SK-N-MC (cell line): ENCODE data around the gene CEACAM4.

ENCODE experiments used
- EZH2 ChIP-seq: fragments of 200-600 bp; sonication (generic); IDR thresholded peaks from one replicate; pipeline ENCODE4 v1.6.1; 2017; ENCODE audit warnings: antibody characterized with exemption
- FOXP2 ChIP-seq: optimal IDR thresholded peaks from 2 replicates; pipeline ENCODE3; 2011; ENCODE audit warnings: mild to moderate bottlenecking, moderate library complexity; ENCODE audit not compliant: insufficient read depth; ENCODE audit errors: extremely low read length, control extremely low read depth

DNA sequence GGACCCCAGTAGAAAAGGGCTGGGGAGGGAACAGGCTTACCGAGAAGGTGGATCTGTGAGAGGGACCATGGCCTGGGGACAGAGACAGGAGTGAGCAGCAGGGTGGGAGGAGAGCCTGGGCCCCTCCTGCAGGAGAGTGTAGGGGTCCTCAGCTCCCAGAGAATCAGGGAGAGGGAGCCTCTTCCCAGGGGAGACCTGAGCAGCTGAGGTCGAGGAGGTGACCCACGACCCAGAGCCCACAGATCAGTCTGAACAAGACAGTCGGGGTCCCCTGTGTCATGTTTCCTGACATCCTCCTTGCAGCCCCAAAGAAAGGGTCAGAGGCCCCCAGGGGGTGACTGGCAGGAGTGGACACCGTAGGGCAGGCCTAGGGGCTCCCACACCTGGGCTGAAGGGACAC lies 6.7 kb downstream of the CEACAM4 start:
- TF ChIP-seq FOXP2 (no peak), EZH2 (no peak)
